Glomerular visceral epithelial cell (primary cell): ENCODE data around the gene MRPL36.
A peak's percentile ranks its signal among the peaks of the same experiment; 100 is the strongest.

Experiments used
- DNase-seq: peaks from one replicate; pipeline ENCODE4 v3.0.0-alpha.2; 2016; ENCODE audit errors: extremely low spot score

MRPL36 gene

DNA sequence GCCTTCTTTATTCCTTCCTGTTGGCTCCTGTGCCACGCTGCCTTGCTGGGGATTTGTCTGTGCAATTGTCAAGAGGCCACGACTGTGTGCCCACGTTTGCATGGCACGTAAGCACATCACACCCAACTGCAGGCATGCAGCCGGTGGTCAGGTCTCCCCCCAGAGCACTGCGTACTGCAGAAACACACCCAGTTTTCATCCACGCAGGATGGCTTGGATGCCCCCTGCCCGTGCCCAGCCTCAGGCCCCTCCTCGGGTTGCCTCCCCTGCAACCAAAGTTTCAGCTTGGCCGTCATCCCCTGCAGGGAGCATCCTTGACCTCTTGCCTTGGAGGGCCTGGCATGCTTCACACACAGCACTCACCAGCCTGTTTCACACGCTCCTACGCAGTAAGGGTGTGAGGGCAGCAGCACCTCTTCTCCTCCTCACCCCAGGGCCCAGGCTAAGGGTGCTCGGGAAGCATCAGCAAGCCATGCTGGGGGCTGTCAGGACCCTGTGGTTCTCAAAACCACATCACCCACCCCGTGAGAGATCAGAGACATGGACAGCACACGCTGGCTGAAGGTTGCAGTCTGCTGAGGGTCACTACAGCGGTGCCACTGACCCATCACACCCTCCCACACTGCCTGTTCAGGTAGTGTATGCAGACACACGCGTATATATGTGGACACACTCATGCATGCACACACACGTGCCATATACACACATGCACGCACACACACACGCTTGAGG is 3.1 kb downstream of the MRPL36 start:
- DNase-seq = no peak

DNA sequence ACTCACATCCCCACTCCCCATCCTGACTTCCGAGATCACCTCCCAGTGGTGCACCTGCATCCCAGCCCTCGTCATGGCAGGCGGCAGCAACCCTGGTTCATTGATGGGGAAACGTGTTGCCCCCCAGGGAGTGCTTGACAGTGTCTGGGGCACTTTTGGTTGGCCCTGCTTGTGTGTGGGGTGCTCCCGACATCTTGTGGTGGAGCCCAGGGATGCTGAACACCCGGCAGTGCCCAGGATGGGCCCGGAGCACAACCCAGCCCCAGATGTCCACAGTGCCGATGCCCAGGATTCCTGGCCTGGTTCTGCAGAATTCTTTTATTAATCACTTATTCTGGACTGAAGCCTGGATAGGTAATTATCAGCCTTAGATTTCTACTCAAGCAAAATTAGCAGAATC is 3.7 kb downstream of the MRPL36 start:
- DNase-seq = no peak

DNA sequence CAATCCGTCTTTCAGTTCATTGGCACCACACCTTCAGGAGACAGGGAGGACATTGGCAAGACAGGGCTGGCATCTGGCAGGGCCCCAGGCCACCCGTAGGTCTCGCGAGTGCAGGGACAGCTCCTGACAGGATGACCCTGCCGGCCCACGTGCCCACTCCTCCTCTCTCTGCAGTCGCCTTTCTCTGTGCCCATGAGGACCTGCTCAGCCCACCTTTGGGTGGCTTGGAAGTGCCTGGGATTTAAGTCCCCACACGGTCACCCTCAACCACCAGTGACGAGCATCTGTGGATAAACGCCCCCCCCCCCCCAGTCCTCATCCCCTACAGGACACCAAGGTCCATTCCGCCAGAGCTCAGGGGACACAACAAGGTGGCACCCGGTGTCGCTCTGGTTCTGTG is 4.1 kb downstream of the MRPL36 start:
- DNase-seq = no peak

DNA sequence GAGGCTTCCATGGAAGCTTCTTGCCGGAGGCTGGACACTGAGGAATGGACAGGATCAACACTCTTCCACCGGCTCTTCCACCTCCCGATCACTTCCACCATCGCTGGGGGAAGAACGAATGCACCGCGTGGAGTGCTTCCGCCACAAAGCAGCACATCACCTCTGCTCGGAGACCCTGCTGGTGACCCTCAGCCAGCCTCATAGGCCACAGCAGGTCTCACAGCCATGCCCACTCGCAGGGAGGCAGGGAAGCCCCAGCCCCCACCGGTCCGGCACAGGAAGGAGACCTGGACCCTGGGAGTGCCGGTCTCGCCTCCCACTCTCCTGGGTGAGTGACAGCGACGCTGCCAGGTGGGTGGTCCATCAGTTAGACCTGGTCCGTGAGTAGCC is 4.7 kb downstream of the MRPL36 start:
- DNase-seq = no peak

DNA sequence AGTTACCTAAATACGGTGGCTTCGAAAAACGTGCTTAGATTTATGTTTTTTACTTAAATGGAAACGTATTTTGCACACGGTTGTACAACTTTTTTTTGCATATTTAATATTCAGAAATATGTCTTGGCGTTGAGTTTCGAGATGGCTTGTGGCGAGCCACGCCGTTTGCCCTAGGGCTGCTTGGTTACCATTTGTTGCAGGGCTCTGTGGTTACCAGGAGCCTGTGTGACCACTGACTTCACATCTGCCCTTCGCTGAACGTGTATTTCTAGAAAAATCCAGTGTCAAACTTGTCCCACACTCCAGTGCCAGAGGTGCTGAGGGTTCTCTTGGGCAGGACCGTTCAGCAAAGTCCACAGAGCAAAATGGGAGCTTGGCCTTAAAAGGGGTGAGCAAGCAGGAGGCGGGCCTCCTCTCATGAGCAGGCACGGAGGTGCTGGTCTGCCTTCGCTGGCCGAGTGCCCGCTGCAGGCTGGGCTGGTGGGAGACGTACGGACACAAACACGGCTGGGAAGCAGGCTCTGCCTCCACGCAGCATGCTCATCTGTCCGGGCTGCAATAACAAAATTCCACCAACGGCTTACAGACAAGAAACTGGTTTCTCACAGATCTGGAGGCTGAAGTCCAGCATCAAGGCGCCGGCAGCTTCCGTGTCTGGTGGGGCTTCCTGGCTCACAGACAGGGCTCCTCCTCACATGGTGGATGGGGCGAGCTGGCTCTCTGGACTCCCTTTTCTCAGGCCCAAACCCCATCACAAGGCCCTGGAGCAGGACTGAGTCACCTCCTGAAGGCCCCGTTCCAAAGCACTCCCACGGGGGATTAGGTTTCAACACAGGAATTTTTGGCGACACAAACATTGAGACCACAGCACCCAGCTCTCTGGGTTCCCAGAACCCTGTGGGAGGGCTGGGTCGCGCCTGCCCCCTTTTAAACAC is 5.4 kb downstream of the MRPL36 start:
- peak; percentile 40 for DNase-seq

DNA sequence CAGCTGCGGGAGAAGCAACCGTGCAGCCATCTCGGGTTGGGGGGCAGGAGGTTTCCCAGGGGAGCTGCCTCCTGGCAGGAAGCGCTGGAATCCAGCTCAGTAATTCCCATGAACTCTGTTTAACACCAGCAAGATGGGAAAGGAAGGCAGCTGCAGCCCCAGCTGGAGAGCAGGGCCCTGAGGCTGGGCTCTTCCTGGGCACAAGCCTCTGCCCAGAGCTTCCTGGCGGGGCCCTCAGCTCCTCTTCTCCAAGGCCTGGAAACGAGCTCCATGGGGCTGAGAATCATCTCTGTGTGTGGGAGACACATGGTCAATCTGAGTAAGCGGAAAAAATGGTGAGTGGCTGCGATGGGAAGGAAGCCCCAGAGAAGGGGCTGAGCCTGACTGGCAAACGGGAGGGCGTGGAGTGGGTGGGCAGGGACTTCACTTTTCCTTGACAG is 6.3 kb downstream of the MRPL36 start:
- DNase-seq = no peak

DNA sequence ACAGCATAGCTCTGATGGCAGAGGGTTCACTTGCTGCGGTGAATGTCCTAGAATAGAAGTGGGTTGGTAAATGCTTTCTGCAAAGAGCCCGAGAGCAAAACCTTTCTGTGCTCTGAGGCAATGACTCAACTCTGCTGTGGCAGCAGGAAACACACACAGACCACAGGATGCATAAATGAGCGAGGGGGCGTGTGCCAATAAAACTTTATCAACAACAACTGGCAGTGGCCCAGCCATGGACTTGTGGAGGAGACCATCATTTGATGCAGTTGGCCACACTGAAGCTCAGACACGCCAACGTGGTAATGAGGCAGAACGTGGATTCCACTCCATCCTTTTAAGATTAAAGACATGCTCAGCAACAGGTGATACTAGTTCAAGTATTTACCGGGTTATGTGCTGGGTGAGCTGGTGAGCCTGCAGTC is 6.8 kb downstream of the MRPL36 start:
- peak; percentile 63 for DNase-seq

DNA sequence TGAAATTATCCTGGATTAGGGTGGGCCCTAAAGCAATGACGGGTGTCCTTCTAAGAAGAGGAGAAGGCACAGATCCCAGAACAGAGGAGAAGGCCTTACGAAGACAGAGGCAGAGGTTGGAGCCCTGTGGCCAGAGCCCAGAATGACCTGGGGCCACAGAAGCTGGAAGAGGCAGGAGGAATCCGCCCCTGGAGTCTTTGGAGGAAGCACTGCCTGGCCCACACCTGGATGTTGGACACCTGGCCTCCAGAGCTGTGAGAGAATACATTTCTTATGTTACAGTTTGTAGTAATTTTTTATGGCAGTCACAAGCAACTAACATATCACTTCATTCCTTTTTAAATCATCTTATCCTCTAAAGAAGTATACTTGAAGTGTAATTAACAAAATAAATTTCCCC is 8.5 kb downstream of the MRPL36 start:
- DNase-seq = no peak

DNA sequence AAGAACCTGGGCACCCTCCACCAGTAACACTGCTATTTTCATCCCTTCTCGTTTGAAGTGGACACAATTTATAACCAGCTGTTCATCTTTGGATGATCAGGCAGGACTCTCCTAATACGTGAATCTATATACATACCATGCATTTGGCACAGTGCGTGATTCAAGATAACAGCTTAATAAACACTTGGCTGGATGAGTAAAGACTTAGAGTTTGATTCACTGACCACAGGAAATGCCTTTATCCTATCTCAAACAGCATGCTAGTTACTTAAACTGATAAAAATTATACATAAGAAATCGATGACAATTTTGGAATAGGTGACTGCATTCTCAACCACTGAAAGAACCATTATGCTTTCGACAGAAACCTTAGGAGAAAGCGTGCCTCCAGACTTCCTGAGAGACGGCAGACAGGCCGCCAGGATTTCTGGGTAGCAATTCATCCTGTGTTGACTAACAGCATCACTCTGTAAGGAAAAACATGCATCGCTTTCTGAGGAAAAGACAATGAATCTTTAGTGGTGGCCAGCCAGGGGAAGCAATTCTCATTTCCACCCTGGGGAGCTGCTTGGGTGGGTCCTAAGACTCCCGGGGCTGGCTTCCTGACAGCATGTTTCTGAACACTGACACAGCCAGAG is 9.7 kb downstream of the MRPL36 start:
- DNase-seq = peak; percentile 15

DNA sequence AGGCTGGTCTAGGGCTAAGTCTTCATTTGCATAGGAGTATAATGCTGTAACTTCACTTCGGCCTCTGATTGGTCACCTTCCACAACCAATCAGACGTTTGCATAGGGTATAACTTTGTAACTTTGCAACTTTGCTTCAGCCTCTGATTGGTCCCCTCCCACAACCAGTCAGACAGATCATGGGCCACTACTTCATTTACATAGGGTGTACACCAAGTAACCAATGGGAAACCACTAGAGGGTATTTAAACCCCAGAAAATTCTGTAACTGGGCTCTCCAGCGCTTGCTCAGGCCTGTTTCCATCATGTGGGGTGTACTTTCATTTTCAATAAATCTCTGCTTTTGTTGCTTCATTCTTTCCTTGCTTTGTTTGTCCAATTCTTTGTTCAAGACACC is 10.2 kb downstream of the MRPL36 start:
- peak; percentile 38 for DNase-seq

DNA sequence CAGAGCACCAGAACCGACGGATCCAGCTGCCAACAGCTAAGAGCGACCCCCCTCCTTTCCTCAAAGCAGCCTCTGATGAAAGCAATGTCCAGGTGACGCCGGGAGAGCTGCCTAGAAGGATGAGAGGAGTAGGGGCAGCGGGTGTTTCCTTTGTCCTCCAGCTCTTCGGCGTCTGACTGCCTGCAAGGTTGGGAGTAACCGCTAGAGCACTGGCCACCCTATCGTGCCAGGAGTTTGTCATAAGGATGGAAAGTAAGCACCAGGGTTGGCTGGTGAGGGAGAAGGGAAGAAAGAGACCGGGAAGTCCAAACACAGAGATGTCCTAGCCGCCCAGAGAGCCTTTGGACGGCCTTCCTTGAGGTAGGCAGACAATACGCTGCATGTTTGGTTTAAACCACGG is 10.8 kb downstream of the MRPL36 start:
- DNase-seq = no peak

DNA sequence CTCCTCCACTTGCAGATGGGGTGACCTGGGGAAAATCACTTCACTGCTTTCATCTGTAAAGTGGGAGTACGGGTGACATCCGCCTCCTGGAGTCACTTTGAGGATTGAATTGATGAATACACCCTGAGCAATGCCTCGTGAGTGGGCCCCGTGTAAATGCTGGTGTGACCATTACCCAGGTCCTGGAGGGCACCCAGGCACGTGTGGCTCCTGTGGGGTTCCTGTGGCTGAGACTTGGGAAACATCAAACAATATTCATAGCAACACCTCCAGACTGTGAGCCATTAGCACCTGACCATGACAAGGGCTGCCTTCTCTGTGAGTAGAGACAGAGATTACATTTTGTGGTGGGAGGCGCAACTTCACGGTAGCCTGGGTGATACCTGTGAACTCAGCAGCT is 11.4 kb downstream of the MRPL36 start:
- DNase-seq = no peak

DNA sequence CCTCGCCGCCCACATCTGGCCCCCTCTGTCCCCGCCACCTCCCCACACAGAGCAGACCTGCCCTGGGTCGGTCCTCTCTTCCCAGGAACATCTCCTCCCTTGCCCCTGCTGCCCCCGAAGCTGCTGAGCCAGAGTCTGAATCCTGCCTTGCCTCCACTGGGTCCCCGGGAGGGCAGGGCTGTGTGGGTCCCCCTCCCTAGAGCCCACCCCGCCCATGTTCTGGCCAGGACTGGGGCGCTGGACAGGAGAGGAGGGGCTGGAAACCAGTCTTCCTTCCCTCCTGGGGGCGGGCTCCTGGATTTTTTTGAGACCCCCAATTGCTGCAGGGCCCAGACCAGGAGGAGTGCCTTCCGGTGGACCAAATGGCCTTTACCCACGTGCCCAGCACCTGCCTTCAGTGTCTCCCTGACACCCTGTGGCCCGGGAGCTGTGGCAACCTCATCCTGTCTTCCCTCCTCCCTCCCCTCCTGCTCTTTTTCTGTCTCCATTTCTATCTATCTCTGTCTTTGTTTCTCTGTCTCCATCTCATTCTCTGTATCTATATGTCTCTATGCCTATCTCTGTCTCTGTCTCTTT is 12.1 kb downstream of the MRPL36 start:
- DNase-seq = no peak

DNA sequence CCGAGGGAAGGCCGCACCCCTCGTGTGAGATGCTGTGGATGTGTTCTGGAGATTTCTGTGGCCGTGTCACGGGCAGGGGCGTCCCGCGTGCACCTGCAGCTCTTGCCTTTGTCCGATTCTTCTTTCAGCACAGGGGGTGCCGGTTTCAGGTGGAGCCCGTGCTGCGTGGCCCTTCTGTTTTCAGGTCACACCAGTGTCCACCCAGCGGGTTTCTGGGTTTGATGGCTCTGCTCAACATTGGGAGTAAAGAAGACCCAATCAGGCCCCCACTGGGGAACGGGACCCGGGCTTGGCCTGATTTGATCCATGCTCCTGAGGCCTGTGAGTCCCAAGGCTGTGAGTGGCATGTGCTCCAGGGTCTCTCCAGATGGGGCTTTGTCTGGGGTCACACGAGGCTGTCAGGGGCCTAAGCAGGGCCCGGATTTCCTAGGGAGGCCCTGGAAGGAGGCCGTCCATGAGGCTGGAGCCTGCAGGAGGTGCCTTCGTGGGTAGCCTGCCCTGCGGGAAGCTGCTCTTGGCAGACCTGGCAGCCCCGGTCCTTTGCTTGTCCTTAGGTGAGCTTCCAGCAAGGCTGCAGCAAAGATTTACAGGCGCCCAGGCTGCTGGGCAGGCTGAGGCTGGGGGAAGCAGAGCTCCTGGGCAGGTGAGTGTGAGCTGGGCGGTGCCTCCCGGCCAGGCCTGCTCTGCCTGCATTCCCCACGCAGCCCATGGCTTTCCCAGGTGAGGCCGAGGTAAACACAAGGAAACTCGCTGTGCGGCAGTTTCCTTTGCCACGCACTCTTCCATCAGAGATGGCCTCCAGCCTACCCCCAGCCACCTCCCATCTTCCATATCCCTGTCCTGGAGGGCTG is 12.8 kb downstream of the MRPL36 start:
- DNase-seq = no peak

DNA sequence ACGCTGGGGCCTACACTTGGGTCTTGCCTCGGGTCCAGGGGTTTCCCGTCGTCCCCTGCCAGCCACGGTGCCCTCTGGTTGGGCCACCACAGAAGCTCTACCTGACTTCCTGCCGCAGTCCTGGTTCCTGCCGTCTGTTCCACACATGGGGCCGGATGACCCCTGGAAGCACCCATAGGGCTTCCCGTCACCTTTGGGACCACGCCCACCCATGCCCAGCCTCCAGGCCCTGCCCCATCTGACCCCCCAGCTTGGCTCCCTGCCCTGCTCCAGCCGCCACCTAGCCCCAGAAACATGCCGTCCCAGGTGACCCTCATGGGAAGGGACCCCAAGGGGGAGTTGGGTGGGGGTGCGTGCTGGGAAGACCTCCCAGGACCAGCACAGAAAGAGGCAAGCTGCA is 13.7 kb downstream of the MRPL36 start:
- DNase-seq = no peak

DNA sequence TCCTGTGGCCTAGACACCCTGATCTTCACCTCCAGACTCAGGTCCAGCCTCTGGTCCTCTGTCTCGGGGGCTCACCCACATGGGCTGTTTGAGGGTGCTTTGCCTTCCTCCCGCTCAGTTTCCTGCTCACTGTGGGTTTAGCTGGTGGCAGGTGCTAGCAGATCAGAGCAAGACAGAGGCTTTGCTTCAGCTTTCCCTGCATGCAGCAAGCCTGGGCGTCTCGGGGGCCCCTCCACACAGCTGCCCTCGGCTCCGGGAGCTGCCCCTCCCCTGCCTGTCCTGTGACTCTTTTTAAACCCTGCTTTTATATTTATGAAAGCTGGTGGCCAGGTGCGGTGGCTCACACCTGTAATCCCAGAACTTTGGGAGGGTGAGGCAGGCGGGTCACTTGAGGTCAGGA is 14.6 kb downstream of the MRPL36 start:
- DNase-seq = no peak

DNA sequence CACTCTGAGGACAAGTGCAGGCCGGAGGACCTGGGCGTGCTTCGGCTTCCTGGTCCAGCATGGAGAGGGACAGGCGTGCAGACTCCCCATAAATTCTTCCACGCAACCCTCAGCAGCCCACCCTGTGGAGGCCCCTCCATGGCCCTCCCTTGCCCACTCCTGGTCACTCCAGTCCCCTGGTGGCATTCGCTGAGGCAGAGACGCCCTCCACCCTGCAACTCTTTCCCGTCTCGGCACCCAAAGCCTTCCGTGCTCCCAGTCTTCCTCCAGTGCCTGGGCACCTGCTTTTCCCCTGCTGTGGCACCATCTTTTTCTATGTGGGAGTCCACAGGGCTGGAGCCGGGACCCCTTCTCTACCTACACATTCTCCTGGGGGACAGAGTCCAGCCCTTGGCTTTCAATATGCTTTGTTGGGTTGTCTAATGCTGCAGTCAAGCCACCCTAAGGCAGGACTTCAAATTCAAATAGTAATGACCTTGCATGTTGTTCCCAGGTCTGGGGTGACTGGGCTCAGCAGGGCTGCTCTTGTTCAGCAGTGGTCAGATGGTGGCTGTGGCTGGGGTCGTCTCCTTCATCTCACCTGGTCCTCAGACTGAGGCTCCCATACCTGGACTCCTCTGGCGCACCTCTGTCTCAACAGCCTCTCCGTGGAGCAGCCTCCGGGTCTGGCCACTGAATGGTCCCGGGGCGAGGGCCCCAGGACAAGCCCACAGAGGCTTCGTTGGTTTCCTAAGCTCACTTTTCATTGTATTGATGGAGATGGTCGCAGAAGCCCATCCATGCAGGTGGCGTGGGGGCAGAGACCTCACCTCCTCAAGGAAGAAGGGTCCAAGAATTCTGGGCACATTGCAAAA is 15.2 kb downstream of the MRPL36 start:
- no peak for DNase-seq

DNA sequence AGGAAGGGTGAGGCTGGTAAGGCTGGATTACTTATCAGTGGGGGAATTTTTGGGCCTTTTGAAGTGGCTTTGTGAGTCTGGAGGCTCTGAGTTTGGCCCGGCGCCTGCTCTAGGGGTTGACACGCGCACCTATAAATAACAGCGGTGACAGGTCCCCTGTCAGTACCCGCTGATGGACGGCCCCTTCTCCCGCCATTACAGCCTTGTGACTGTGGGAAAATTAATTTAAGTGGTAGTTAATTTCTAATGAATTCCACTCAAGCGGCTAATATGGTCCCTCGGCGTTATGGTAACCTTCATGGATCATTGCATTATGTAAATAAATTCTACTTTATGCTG is 16.5 kb downstream of the MRPL36 start:
- DNase-seq = peak; percentile 38

DNA sequence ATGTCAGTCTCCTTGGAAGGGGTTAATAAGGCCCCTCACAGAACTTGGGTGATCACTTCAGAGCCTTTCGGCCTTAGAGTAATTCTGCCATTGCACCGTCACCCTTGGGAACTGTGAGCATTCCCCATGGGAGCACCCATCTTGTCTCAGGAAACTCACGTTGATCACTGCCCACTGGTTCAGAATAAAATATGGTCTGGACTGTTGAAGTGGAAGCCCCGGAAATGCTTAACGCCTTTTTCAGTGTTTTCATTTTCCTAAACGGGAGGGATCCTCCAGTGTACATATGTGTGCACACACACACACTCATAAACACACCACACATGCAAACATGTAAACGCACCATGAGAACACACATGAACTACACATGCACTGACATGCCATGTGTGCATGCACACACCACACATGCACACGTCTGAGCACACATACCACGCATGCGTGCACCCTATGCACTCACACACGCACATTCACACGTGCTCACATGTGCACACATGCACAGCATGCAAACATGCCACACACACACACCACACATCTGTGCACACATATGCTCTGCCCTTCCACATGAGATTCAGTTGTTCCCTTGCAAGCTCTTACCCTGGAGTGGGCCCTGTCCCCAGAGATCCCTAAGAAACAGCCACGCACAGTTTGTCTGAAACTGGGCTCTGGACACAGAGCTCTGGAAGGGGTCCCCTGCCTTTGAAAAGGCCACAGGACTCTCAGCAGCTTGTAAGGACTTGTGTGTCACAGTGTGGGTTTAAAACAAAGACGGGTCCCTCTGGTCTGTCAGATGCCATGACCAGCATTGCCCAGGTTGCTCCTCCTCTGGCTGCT is 17.0 kb downstream of the MRPL36 start:
- DNase-seq = no peak
